ENCODE measurements around the gene HDAC3. TPM values are rescaled to one million over a fixed set of nuclear protein-coding genes. Genes with fewer than 3 reads are reported as not detected.
"Not testable (repeated sequence)": the region's sequence is repeated elsewhere in the genome, so short reads cannot be mapped to it uniquely, and the experiment has no call there.

The HDAC3 gene
- polyA plus RNA-seq, 4 donors = 89.9 to 112 (median 97.5) TPM

GRCh38 chr5:141636106-141636412 is 590 bp downstream of the HDAC3 start:
- DNase-seq (ENCODE audit: low read depth in 4 of 4, low spot score in 3 of 4) = no peak

- no peak for DNase-seq (ENCODE audit: low read depth in 4 of 4, low spot score in 3 of 4)
Measured at GRCh38 chr5:141635646-141636045, 1.0 kb downstream of the HDAC3 start.

GRCh38 chr5:141634720-141635119 is 1.9 kb downstream of the HDAC3 start:
- DNase-seq (ENCODE audit: low read depth in 4 of 4, low spot score in 3 of 4) = no peak

DNA sequence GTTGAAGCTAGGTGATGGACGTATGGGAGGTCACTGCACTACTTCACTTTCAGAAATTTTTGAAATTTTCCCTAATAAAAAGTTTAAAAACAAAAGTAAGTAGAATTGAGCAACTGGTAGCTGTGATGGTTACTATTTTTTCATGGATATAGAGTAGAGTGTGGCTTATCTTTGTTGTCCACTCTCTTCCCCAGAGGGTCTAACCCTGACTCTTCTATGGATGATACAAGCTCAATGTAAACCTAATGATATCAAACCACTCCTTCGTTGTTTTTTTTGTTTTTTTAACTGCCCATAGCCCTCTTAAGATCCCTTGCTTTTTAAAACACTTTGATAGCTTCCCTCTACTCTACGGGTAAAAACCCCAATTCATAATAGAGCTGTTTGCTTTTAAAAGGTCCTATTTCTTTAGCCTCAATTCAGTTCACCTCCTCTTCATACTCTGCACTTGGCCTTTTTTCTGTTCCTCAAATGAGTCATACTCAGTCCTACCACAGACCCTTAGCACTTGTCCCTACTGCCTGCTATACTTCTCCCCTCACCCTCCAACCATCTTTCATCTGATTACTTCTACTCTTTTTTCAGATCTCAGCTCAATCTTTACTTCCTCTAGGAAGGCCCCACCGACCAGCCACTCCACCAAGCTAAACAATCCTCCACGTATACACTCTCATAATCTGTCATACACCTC is 2.6 kb downstream of the HDAC3 start:
- no peak for DNase-seq (ENCODE audit: low read depth in 4 of 4, low spot score in 3 of 4)

GRCh38 chr5:141632650-141633049 is 4.0 kb downstream of the HDAC3 start:
- no peak for DNase-seq (ENCODE audit: low read depth in 4 of 4, low spot score in 3 of 4)

- no peak for DNase-seq (ENCODE audit: low read depth in 4 of 4, low spot score in 3 of 4)
Measured at GRCh38 chr5:141630570-141631140, 6.0 kb downstream of the HDAC3 start.

DNA sequence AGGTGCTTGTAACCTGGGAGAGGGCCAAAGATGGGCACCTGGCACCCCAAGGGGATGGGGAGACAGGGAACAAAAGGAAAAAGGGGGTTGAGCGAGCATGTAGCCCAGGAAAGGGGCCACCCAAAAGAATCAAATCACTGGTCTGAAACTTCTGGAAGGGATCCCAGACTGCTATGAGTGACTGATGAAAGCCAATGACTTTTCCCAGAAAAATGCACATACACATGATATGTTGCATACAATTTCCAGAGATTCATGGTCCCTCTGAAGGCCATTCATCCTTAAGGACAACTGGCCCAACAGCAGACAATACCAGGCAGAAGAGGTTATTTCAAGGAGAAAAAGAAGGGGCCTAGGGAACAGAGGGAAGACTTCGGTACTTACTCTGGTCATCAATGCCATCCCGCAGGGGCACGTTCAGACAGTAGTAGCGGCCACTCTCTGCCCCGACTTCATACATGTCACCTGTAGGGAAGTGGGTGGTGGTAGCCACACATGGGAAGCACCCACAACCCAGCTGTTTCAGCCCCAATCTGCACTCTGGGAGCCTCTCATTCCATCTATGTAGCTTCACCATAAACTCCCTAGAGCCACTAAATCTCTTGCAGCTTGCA is 8.4 kb downstream of the HDAC3 start:
- no peak for DNase-seq (ENCODE audit: low read depth in 4 of 4, low spot score in 3 of 4)

DNA sequence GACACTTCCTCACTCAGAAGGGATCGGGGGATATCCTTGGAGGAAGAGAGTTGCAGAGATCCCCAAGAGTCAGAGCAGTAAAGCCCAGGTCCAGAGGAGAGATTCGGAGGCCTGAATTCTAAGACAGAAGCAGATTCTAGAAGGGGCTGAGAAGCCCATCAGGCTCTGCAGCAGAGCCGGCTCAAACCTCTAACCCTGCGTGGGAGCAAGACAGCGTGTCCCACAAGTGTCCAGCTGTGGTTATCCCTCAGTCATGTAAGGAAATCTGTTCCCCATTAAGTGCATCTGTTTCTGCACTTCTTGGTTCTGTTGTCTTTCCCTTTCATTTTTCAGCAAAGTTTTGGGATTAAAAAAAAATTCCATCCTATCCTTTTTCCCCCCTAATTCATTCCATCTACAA is 13.0 kb downstream of the HDAC3 start:
- no peak for DNase-seq (ENCODE audit: low read depth in 4 of 4, low spot score in 3 of 4)

GRCh38 chr5:141623186-141623585 is 13.5 kb downstream of the HDAC3 start:
- DNase-seq (ENCODE audit: low read depth in 4 of 4, low spot score in 3 of 4) = no peak

- DNase-seq (ENCODE audit: low read depth in 4 of 4, low spot score in 3 of 4) = peak; percentile 88 to 95 (median 92)
Measured at GRCh38 chr5:141618804-141619554, 17.7 kb downstream of the HDAC3 start, which contains the start of gene DIAPH1. TSS of gene DIAPH1 (minus strand) at chr5:141619000. CDS start at chr5:141618914, 86 bp downstream.

GRCh38 chr5:141618030-141618803 is 18.4 kb downstream of the HDAC3 start:
- peak in 1 of 4 donors; percentile 36 for DNase-seq (ENCODE audit: low read depth in 4 of 4, low spot score in 3 of 4)

DNA sequence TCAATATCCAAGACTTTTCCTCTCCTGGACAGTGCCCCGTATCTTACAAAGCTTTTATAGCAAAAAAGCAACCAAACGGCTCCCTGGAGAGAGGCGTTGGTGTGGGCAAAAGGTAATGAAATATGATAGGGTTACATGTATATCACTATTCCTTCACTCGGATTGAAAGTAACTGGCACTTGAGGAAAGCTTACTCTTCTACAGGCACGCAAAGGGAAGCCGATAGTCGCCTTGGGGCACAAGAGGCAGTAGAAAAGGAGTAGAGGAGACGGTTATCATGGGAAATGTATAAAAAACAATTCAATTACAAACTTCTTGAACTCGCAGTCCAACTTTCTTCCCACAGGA is 19.0 kb downstream of the HDAC3 start:
- DNase-seq (ENCODE audit: low read depth in 4 of 4, low spot score in 3 of 4) = no peak

- DNase-seq (ENCODE audit: low read depth in 4 of 4, low spot score in 3 of 4) = no peak
Measured at GRCh38 chr5:141617128-141617527, 19.5 kb downstream of the HDAC3 start.

- DNase-seq (ENCODE audit: low read depth in 4 of 4, low spot score in 3 of 4) = no peak
Measured at GRCh38 chr5:141615991-141616720, 20.5 kb downstream of the HDAC3 start.

DNA sequence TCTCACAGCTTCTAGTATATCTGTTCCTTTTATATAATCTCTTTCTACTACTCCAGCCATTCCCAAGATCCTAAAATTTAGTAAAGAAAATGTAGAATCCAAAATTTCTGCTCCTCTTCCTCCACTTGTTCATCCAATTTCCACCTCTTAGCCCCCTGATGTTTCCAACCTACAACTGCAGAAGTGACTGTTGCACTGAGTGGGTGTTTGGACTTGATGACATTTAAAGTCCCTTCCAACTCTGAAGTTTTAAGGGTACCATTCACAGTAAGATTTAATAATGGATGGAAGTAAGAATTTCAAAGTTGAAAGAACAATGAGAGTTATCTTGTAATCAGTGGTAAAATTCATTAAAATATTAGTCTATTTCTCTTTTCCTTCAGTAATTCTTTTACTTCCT is 23.3 kb downstream of the HDAC3 start:
- DNase-seq (ENCODE audit: low read depth in 4 of 4, low spot score in 3 of 4) = no peak

GRCh38 chr5:141611289-141611688 is 25.4 kb downstream of the HDAC3 start:
- no peak for DNase-seq (ENCODE audit: low read depth in 4 of 4, low spot score in 3 of 4)

GRCh38 chr5:141609921-141610320 is 26.7 kb downstream of the HDAC3 start:
- not testable (repeated sequence) for DNase-seq (ENCODE audit: low read depth in 4 of 4, low spot score in 3 of 4)

DNA sequence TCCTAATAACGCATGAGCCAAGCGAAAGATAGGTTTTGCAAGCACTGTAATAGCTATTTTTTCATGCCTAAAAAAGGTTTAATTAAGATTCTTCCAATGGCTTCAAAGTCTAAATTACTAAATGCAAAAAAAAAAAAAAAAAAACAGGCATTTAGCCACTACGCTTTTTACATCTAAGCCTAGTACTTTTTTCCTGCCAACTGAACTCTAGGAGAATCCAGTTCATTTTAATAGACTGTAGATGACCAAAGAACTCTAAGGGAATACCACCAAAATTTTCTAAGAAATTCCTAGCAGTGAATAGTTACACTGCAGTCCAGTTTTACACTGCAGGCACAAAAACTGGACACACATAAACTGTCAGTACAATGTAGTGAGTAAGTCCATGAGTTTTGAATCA is 27.6 kb downstream of the HDAC3 start:
- DNase-seq (ENCODE audit: low read depth in 4 of 4, low spot score in 3 of 4) = no peak

GRCh38 chr5:141608557-141608956 is 28.1 kb downstream of the HDAC3 start:
- DNase-seq (ENCODE audit: low read depth in 4 of 4, low spot score in 3 of 4) = no peak

DNA sequence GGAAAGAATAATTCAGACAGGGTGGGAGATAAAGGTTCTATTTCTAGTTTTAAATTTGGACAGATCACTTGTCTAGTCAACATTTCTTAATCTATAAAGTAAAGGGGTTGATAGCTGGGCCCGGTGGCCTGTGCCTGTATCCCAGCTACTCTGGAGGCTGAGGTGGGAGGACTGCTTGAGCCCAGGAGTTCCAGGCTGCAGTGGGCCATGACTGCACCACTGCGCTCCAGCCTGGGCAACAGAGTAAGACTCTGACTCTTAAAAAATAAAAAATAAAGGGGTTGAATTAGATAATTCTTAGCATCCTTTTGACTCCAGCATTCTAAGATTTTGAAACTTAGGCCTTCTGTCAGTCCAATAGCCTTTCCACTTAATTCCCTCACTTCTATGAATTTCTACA is 28.6 kb downstream of the HDAC3 start:
- no peak for DNase-seq (ENCODE audit: low read depth in 4 of 4, low spot score in 3 of 4)
